ENCODE measurements around the gene CCDC85C. TPM values are rescaled to one million over a fixed set of nuclear protein-coding genes. Genes with fewer than 3 reads are reported as not detected.

Gene CCDC85C
- total and polyA plus RNA-seq, 2 of the 8 experiments (the other 6 are each of a cell fraction or from before 2014, with no cell fraction given) = 16.8 to 35.8 TPM

GRCh38 chr14:99517643-99518381 is 86.2 kb downstream of the CCDC85C start:
- Histone ChIP-seq H2BK20ac (ENCODE audit: low read length) (no peak overlapping the region), H3K9ac (replicated peaks in 1 of 4; ENCODE audit: extremely low read depth in 1 of 4, low read depth in 3 of 4, low read length in 3 of 4) (no peak overlapping the region), H4K20me1 (replicated peaks in 1 of 2; ENCODE audit: control insufficient read depth in 1 of 2, insufficient read depth in 2 of 2, low read length in 2 of 2) (peaks cover 3 to 5% of the 10 kb centered on the region in 2 experiments), H3K23me2 (ENCODE audit: low read depth, low read length) (no peaks in the 10 kb centered on the region), H2BK12ac (ENCODE audit: low read depth, low read length) (no peak overlapping the region), H3K27ac (ENCODE audit: low read depth, low read length) (no peak overlapping the region), H3K4me3 (ENCODE audit: extremely low read depth in 1 of 4, insufficient read depth in 2 of 4, low read depth in 3 of 4, low read length in 4 of 4) (no peak overlapping the region), H3K56ac (replicated peaks; ENCODE audit: insufficient read length, low read depth, low read length) (no peak overlapping the region), H3K9me3 (ENCODE audit: insufficient read depth in 2 of 2, low read depth in 1 of 2, low read length in 1 of 2) (no peaks in the 10 kb centered on the region), H3K79me2 (ENCODE audit: control insufficient read depth in 1 of 2, insufficient read depth in 2 of 2, low read length in 2 of 2) (peaks cover 0 to 2% of the 10 kb centered on the region in 2 experiments; a peak in 1 of 4 replicates), H3K14ac (ENCODE audit: insufficient read length) (no peak overlapping the region), H4K91ac (replicated peaks; ENCODE audit: insufficient read length, low read length) (no peak overlapping the region), H2BK5ac (ENCODE audit: low read depth, low read length) (no peak overlapping the region; the same call in 1 of the 2 replicates), H3K27me3 (replicated peaks in 1 of 4; ENCODE audit: control insufficient read depth in 3 of 4, extremely low read depth in 1 of 4, insufficient read depth in 3 of 4, low read length in 3 of 4) (no peaks in the 10 kb centered on the region), H4K8ac (ENCODE audit: extremely low read depth, insufficient read depth, low read length) (no peak overlapping the region), H2AFZ (ENCODE audit: low read length) (no peak overlapping the region), H3K36me3 (ENCODE audit: control insufficient read depth in 2 of 4, insufficient read depth in 4 of 4, low read length in 3 of 4) (peaks cover 0 to 4% (median 0%) of the 10 kb centered on the region in 4 experiments; a peak in 2 of 8 replicates), H2BK120ac (replicated peaks; ENCODE audit: low read depth, low read length) (no peak overlapping the region), H2AK5ac (ENCODE audit: low read depth, low read length) (no peak overlapping the region; the same call in 1 of the 2 replicates), H3K18ac (ENCODE audit: extremely low read depth, low read length) (no peak overlapping the region), H3K4me2 (ENCODE audit: insufficient read depth in 1 of 2, low read depth in 2 of 2, low read length in 2 of 2) (no peak overlapping the region), H2BK15ac (ENCODE audit: low read length) (no peak overlapping the region), H3K4me1 (replicated peaks in 1 of 4; ENCODE audit: control insufficient read depth in 3 of 4, insufficient read depth in 4 of 4, low read length in 3 of 4) (peaks cover 0 to 11% (median 4%) of the 10 kb centered on the region in 4 experiments; a peak in 6 of 7 replicates), H3K23ac (ENCODE audit: insufficient read length) (no peak overlapping the region), H4K5ac (ENCODE audit: insufficient read length, low read depth, low read length) (no peak overlapping the region), H3K79me1 (ENCODE audit: low read depth, low read length) (no peaks in the 10 kb centered on the region; the same call in 1 of the 2 replicates), H3K4ac (replicated peaks; ENCODE audit: insufficient read length, low read depth, low read length) (no peak overlapping the region)
- WGBS, 2 experiments (ENCODE audit: extremely low coverage in 1 of 2, insufficient coverage in 1 of 2, insufficient read length in 1 of 2, insufficient replicate concordance in 2 of 2, low coverage in 1 of 2, low lambda C conversion rate in 2 of 2, missing lambda C conversion rate in 1 of 2) = 82% methylated on average over 10 of the region's 16 CpGs; no CpG with 5 or more reads in 1 of the 2 experiments
- CTCF ChIA-PET (ENCODE audit: partially characterized antibody) = interaction anchor here (0.6 to 3.8 kb wide), 26 partner anchors 10 to 429 kb away, joined by 3 to 32 read pairs (median 4); no protein-coding TSS in a partner anchor
- no peak for DNase-seq (ENCODE audit: low read depth in 1 of 2, low spot score in 2 of 2)
- POLR2A ChIA-PET (ENCODE audit: partially characterized antibody) = interaction anchor here (1.0 to 1.3 kb wide), 2 partner anchors 26 to 77 kb away, joined by 3 read pairs; no protein-coding TSS in a partner anchor
- no peak for FAIRE-seq
- no peak for TF ChIP-seq KDM5A (IDR thresholded peaks at IDR 0.05; ENCODE audit: low read length)
- no peak for TF ChIP-seq ZNF274 (IDR thresholded peaks at IDR 0.05; ENCODE audit: borderline replicate concordance, extremely low read depth, low read length)
- TF ChIP-seq CHD1 (IDR thresholded peaks at IDR 0.05; ENCODE audit: low read depth, low read length) = no peak
- TF ChIP-seq CBX5 (IDR thresholded peaks at IDR 0.05; ENCODE audit: low read depth, low read length) = no peak
- no peak for TF ChIP-seq JUN (IDR thresholded peaks at IDR 0.05; ENCODE audit: low read depth, low read length)
- no peak for TF ChIP-seq EZH2 (IDR thresholded peaks at IDR 0.05; ENCODE audit: low read depth, low read length, severe bottlenecking)
- no peak for TF ChIP-seq USF2 (IDR thresholded peaks at IDR 0.05; ENCODE audit: low read length)
- TF ChIP-seq RBBP5 (IDR thresholded peaks at IDR 0.05; ENCODE audit: borderline replicate concordance, low read depth, low read length) = no peak
- TF ChIP-seq EGR1 (IDR thresholded peaks at IDR 0.05; ENCODE audit: borderline replicate concordance, low read depth, low read length) = no peak
- no peak for TF ChIP-seq TBP (IDR thresholded peaks at IDR 0.05; ENCODE audit: low read depth, low read length)
- no peak for TF ChIP-seq TAF7 (optimal IDR thresholded peaks at IDR 0.05; ENCODE audit: borderline replicate concordance, low read depth, low read length)

All from H1 (cell line).